22Rv1 (cell line): ENCODE measurements around the gene PRELID3B.

Experiments used
- H3K27ac ChIP-seq: fragments of 450-650 bp; 2 replicates; pipeline ENCODE4 v1.5.1; 2017
- ZFX ChIP-seq: fragments of 450-650 bp; IDR thresholded peaks from 2 replicates; pipeline ENCODE4 v1.6.1; 2017; ENCODE audit warnings: antibody characterized with exemption, borderline replicate concordance
- TF ChIP-seq, protein P1 (sequence below): fragments of 450-650 bp; IDR thresholded peaks from 2 replicates; pipeline ENCODE4 v1.5.1; 2017; ENCODE audit warnings: mild to moderate bottlenecking

Gene PRELID3B

DNA sequence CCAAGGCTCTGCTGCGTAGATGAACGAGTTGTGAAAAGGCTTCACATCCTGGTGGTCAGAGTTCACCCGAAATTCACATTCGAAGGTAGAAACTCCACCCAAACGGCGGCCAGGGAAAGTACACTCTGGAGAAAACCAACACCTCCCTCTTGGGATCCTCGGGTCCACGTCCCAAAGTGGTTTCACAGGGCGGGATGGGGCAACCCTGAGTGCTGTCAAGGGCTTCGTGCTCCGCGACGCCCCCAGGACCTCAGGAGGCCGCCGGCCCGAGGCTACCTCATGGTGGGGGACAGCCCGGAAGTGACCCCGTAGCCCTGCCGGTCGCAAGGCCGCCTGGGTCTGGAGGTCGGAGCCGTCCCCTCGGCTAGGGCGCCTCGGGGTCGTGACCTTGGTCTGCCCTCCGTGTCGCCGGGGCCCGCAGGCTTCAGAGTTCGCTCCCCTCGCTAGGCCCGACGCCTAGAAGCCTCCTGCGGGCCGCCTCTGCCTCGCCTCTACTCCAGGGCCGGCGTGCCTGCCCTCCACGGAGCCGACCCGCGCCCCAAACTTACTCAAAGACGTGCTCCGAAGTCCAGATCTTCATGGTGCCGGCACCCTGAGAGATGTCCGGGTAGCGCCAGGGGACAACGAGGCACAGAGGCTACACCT lies at the start of gene PRELID3B:
TSS of gene PRELID3B (minus strand) at position 636 of the 645 bp plus-strand sequence. CDS start at position 580, 56 bp downstream.
- TF ChIP-seq, protein P1, sequence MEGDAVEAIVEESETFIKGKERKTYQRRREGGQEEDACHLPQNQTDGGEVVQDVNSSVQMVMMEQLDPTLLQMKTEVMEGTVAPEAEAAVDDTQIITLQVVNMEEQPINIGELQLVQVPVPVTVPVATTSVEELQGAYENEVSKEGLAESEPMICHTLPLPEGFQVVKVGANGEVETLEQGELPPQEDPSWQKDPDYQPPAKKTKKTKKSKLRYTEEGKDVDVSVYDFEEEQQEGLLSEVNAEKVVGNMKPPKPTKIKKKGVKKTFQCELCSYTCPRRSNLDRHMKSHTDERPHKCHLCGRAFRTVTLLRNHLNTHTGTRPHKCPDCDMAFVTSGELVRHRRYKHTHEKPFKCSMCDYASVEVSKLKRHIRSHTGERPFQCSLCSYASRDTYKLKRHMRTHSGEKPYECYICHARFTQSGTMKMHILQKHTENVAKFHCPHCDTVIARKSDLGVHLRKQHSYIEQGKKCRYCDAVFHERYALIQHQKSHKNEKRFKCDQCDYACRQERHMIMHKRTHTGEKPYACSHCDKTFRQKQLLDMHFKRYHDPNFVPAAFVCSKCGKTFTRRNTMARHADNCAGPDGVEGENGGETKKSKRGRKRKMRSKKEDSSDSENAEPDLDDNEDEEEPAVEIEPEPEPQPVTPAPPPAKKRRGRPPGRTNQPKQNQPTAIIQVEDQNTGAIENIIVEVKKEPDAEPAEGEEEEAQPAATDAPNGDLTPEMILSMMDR, result no peak
- no peak for TF ChIP-seq ZFX
- peak within 1 kb of the TSS; percentile 66 for H3K27ac ChIP-seq

GRCh38 chr20:59087829-59088433 lies 45.3 kb upstream of the PRELID3B start:
- no peak for TF ChIP-seq ZFX
- TF ChIP-seq, protein P1, result peak; percentile 91
- no peak overlapping the region for H3K27ac ChIP-seq

DNA sequence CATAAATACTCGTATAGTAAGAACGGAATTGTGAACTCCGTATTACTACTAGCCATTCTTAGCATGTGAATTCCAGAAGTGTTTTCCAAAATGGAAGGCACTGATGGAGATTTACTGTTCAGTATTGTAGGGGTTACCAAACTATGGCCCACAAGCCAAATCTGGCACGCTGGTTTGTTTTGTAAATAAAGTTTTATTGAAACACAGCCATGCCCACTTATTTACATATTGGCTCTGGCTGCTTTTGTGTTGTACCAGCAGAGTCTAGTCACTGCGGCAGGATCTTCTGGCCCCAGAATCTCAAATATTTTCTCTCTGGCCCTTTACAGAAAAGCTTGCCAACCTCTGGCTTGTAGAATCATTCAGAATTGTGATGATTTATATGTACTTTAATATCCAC lies 44.3 kb upstream of the PRELID3B start:
- no peak overlapping the region for H3K27ac ChIP-seq
- TF ChIP-seq, protein P1, result no peak
- TF ChIP-seq ZFX, result no peak

DNA sequence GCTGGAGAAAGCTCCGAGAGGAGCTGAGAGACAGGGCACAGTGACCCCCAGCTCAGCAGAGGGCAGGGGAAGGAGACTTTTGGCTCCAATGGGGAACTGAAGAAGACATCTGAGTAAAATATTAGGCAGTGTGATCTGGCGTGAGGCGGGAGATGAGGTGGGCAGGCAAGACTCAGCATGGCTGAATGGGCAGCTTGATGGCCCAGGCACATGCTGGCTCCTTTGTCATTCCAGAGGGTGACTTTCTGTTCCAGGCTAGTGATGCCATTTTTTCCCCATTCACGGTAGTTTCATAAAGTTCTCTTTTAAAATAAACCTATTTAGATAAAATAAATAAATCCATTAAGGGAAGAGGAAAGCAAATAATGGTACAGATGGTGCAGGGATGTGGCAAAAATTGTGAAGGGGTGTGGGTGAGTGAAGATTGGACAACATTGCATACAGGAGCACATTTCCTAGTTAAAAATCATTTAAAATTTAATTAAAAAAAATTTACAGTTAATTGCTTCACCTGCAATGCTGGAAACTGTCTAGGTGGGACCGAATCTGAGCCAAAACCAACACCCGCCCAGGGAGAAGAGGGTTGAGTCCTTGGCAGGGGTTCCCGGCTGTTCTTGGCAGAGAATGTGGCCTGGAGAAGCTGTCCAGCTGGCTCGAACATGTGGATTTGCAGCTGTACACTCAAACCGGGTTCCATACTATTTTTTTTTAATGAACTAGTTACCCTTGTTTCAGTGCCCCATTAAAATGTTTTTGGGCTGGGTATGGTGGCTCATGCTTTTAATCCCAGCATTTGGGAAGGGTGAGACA lies 41.7 kb upstream of the PRELID3B start:
- no peak overlapping the region for H3K27ac ChIP-seq
- TF ChIP-seq, protein P1, result no peak
- no peak for TF ChIP-seq ZFX

DNA sequence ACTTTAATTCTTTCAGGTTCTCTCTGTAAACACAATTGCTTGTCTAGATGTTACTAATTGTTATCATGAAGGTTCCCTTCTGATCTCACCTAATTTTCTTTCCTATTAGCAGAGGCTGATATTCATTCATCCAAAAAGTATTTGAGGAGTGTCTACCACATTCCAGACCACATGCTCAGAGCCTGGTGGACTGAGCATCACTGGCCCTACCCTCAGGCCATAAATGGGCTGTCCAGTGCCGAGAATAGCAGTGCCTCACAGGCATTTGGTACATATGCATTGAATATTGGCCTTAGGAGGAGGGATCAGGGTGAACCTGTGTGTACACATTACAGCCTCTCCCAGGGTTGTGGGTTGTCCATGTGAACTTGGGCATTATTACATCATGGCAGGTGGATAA lies 40.4 kb upstream of the PRELID3B start:
- H3K27ac ChIP-seq, result no peak overlapping the region
- TF ChIP-seq, protein P1, result no peak
- TF ChIP-seq ZFX, result no peak

- H3K27ac ChIP-seq, result no peak overlapping the region
- TF ChIP-seq ZFX, result no peak
- TF ChIP-seq, protein P1, result peak; percentile 50
These were observed 39.6 kb upstream of the PRELID3B start for GRCh38 chr20:59082077-59082740.
